Measurements from ENCODE around the gene DBX1.
"Not testable (repeated sequence)": the region's sequence is repeated elsewhere in the genome, so short reads cannot be mapped to it uniquely, and the experiment has no call there.

The DBX1 gene

GRCh38 chr11:20160425-20161229 is at the start of gene DBX1:
DBX1 (minus strand) TSS chr11:20160475; CDS start chr11:20160324, 151 bp downstream.
- DNase-seq: peak; percentile 34

DNA sequence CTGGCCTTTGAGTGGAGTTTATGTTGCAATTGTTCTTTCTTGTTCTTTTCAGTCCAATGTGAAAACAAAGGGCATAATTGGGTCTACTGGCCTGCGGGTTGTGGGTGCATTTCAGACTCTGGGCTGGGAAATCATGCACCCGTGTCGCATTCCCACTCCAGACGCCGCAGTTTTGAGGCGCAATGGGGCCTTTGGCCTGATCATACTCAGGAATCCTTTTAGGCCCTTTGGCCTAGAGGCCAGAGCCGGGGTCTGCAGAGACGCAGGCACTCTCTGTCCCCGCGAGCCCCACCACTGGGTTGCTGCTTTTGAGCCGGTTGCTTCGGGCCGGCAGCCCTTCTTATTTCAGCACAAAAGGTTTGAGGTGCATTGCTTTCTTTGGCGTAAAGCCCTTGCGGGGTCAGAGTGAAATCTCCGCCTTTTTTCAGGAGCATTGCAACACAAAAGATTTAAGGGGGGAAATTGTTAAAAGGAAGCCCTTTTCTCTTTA is 48.4 kb upstream of the DBX1 start:
- DNase-seq: no peak

DNA sequence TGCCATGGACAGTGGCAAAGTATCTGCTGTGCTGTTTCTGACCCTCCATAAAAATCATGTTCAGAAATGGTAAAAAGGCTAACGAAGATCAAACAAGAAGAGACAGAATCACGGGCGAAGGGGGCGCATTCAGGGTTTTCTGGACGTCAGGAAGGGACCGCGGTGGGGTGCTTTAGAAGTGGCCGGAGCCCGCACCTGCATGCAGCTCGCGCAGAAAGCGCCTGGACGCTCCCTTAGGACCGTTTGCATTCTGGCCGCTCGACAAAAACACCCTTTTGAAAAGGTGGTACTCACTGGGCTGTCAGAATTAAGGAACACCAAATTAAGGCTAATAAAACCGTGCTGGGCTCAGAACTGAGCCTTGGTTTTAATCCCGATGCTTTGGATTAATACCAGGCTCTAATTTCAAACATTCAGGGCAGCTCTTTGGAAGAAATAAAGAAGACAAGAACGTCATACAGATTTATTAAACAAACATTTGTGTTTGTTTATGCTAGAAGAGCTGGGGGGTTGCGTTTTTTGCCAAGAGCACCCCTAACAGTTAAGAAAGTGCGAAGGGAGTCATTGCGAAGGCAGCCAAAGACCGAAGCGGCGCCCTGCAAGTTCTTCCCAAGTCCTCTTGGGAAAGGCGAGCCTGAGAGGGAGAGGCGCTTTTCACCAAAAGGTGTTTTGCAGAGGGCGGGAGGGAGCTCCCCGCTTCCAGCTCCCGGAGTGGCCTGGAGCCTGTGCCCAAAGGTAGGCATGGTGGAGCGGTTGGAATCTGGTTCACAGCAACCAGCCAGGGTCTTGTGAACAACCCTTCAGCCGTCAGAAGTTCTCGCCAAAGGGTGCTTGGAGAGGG is 47.7 kb upstream of the DBX1 start:
- DNase-seq: no peak

DNA sequence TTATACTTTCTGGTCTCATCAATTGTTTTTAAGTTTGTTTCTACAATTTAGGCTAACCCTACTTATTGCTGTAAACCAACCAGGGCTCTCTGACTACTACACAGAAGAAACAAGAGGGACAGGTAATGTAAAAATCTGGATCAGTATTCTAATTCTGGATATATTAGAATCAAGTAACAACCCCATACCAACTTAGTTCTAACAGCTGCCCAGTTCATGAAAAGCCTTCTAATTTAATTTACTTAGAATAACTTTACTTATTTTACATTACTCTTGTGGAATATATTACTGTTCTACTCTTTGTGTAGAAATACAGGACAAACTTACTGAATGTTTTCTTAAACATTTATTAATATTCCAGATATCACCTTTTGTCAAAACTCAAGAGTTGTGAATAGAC is 45.5 kb upstream of the DBX1 start:
- DNase-seq: no peak

DNA sequence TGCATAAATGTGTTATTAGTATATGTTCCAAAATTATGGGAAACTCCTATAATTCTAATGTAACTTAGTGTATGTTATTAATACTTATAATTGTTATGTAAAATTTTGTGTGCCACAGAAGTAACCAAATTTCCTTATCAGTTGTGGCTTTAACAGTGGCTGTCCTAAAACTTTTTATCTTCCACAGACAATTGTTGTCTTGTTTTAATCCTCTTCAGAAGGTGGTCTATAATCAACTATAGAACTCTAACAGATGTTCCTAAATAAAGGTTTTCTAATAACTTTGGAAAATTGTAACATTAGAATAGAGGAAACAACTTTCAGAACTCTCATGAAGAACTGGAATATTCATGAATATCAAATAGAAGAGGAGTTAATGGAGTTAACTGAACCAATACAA is 44.4 kb upstream of the DBX1 start:
- no peak for DNase-seq

GRCh38 chr11:20203831-20204230 is 43.6 kb upstream of the DBX1 start:
- DNase-seq: no peak

- DNase-seq: no peak
Observed at GRCh38 chr11:20201231-20201630, 41.0 kb upstream of the DBX1 start.

GRCh38 chr11:20200331-20200955 is 40.2 kb upstream of the DBX1 start:
- not testable (repeated sequence) for DNase-seq

DNA sequence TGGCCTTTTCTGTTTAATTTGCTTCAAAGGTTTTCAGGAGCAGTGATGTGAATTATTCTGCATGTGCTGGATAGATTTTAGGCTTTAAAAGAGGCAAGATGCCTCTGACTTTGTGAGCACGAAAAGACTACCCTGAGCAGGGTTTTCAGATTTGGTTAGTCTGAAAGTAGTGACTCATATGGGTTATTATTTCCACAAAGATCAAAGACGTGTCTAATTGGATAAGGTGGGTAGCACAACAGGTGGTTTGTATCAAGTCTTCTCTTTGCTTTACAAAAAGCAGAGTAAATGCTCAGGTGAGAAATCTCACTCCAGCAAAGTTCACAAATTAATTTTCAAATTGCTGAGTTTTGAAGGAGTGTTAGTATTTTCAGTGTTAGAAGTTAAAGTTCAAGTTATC is 37.6 kb upstream of the DBX1 start:
- DNase-seq: no peak

GRCh38 chr11:20194470-20194869 is 34.2 kb upstream of the DBX1 start:
- no peak for DNase-seq

DNA sequence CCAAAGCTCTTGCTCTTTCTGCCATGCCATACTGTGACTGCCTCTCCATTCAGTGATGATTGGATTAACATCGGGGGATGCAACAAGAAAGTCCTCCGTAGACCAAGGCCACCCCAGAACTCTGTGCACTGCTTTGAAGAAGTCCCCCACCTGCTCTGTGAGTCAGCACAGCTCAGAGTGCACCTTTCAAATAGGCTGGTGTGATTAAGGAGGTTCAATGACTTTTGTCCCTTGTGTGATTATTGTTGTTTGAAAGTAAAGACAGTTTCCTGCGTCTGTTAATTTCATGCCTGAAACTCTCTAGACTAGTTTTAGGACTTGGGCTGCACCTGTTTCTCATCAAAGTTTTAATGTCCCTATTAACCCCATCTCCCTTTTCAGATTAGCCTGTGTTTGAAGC is 33.0 kb upstream of the DBX1 start:
- DNase-seq: no peak

DNA sequence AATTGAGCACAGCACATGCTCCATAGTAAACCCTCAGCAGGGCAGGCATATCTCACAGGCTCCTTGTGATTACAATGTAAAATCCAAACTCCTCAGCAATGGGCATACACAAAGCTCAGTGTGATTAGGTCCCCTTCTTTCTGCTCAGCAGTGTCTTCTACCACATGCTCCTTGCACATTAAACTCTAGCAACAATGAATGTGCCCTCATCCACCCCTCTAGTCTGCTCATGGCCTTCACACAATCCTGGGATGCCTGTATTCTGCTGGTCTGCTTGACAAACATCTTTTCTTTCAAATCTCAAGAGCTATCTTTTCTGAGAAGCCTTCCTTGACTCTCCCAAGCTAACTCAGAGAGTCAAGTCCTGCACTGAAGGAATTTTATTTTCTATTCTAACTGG is 32.4 kb upstream of the DBX1 start:
- no peak for DNase-seq

- DNase-seq: no peak
Observed at GRCh38 chr11:20192151-20192550, 31.9 kb upstream of the DBX1 start.

DNA sequence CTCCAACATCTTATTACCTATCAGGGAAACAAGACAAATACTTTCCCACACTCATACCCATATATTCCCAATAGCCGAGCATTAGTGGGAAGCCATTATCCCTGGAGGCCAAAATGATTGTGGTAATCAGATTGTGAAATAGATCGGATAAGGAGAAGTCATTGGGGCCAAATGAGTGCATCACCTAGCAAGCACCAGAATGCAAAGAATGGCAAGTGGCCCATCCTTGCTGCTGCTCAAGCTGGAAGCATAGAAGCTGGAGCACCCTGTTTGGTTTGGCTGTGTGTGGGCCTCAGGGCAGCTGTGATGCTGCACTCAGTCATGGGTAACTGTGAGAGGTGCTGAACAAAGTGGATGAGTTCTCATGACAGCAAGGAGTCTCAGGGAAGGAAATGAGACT is 18.7 kb upstream of the DBX1 start:
- DNase-seq: no peak

DNA sequence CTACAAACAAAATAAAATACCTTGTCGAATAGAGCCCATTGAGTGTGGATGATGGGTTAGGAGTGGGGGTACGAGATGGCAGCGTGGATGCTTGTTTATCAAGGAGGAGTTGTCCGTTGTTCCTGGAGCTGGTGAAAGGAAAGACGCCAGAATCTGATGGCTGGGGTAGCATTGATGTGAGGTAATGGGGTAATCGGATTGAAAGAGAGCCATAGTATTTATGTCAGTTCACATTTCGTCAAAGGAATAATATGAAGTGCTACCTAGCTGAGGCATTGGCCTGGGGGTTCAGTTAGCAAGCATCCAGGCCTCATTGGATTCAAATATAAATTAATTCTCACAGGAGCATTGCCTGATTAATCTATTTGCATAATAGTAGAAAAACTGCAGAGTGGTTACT is 16.9 kb upstream of the DBX1 start:
- no peak for DNase-seq

DNA sequence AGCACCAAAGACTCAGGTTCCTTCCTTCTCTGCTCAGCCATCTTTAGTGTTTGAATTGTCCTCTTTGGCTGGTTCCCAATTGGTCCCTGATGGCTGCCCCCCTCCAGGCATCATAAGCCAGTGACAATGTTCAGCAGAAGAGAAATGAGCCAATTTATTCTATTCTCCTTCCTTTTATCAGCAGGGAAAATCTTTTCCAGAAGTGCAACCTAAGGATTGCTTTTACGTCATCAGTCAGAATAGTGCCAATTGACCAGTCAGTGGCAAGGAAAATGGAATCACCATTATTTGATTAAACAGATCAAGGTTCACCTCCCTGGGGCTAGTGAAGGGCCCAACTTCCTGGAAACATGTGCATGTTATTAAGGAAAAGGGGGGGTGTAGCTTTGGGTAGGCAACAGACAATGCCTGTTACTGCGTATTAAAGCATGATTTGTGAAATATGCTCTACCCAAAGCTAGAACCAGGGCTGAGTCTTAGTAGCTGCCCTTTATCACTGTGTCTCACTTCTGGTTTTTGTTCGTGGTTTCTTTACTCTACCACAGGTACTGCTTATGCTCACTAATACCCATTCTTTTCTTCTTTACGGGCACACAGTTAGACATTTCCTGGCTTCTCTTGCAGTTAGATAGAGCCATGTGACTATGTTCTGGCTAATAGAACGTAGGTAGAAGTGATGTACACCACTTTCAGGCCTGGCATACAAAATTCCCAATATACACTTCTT is 12.6 kb upstream of the DBX1 start:
- DNase-seq: no peak

DNA sequence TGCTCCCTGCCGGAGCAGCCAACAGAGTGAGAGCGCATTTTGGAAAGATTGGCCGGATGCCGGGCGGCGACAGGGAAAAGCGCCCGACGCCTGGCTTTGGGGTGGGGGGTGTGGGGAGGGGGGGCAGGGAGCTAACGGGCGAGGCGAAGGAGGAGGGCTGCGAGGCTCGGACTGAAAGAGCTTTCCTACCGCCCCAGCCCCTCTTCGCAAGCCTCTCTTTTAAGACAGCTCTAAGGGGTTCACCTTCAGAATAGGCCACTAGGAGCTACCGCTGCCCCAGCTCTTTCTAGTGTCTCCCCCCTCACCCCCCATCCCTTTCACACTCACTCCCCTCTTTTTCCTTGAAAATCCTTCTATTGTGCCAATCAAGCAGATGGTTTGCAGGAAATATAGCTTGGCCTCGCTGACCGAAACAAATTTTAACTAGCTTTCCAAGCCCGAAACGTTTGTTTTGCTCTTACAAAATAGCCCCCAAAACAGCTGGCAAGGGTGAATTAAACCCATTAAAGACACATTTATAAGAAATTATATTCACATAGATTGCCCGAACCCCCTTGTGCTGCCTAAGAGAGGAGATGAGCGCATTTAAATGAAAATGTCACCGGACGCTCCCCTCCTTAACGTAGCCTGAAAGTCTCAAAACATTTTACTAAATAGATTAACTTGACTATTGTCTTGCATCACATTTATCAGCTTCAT is 3.7 kb upstream of the DBX1 start:
- DNase-seq: no peak

DNA sequence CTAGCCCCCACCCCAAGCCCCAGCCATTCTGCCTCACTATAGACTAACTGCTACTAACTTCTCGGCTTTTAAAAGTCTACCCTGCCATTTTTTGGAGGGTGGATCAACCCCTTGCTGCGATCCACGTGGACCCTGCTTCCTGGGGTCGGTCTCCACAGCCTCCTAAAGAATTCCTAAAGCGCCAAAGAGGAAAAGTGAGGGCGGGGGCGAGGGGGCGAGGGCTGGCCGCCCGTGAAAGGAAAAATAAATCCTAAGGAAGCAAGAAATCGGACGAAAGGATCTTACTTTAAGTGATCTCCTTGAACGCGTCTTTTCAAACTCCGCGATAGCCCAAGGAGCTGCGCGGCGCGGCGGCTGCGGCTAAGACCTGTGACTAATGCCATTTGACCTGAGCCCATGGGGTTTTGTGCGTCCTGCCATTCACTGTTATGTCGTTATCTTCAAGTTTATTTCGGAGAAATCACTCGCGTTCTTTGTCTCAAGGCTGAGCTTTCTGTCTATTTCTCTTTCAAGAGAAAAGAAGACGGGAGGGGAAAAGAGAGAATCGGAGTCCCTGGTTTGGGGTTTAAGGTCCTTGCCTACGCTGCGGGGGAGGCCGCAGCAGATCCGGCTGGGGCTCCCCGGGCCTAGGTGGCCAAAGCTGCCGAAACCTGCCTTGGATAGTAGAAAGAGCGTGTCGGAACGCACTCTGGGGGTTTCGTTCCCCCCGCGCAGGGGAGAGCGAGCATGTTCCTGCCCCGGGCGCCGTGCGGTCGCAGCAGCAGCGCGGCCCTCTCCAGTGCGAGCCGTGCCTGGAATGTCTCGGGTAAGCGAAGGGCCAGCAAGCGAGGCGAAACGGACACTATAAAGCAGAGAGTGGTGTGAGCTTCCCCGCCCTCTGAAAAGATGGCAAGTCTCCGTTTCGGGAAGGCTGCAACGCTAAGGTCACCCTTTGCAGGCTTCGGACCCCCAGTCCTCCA is 2.8 kb upstream of the DBX1 start:
- peak; percentile 22 for DNase-seq

DNA sequence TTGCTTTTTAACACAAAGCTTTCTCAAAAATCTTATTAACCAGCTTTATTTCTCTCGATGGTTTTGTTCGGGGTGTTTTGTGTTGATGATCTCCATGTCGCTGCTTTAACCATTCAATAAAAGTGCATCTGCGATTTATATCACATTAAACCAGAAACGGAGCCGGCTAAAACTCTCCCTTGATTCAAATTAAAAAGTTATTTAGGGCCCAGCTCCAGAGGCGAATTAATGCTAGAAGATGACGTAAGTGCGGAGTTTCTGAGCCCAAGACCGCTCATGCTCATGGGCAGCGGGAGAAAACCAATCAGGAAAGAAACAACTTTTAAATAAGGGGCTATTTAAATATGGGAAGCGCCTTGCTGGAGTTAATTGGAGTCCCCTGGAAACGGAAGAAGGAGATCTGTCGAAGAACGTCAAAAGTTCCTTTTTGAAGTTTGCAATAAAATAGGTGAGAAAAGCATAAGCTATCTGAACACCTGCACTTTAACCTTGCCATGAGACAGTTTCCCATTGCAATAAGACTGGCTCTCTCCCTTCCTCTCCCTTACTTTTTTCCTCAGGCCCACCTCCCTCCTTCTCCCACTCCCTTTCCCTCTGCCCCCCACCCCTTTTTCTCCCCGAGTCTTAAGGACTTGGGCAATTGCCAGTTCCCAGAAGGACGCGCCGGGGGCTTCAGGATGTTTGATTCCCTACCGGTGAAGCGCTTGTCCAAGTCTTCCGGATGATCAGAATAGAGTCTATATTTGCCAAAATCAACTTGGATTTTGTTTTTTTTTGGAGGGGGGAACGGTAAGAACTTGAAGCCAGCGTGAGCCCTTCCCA is 1.9 kb upstream of the DBX1 start:
- no peak for DNase-seq

Data from NCI-H146 (cell line).